HEK293 (cell line): Measurements from ENCODE around the gene MMP23B.

Experiments used
- CTCF ChIA-PET: fragments of 350-600 bp; formaldehyde crosslinking; extraction: SDS; loops from one replicate; lab custom pipeline; 2021; ENCODE audit warnings: antibody characterized with exemption; lab: Yijun Ruan, JAX
- POLR2A ChIA-PET: fragments of 300-600 bp; formaldehyde crosslinking; extraction: SDS; loops from one replicate; lab custom pipeline; 2020; ENCODE audit warnings: antibody characterized with exemption, inconsistent platforms; lab: Yijun Ruan, JAX
- H3K27ac ChIP-seq: fragments of 200-500 bp; sonication (Bioruptor generic); 2 replicates; pipeline ENCODE4 v1.5.1; 2014; ENCODE audit warnings: low read depth, low read length, control low read depth, inconsistent platforms; ENCODE audit errors: extremely low read depth
- H3K36me3 ChIP-seq, 2 experiments: fragments of 200-500 bp in 1 of 2; sonication (Bioruptor generic) in 1 of 2; 1 replicate in 1 of 2; 2 replicates in 1 of 2; pipeline ENCODE4 v1.5.1; 2014 to 2017; ENCODE audit warnings: inconsistent platforms in 2 of 2, low read length in 2 of 2; ENCODE audit not compliant: control insufficient read depth in 2 of 2, insufficient read depth in 1 of 2
- H3K4me1 ChIP-seq: fragments of 200-500 bp; sonication (Bioruptor generic); 2 replicates; pipeline ENCODE4 v1.5.1; 2014; ENCODE audit warnings: mild to moderate bottlenecking, low read length, inconsistent platforms; ENCODE audit not compliant: control insufficient read depth, insufficient read depth
- H3K4me3 ChIP-seq: 2 replicates; pipeline ENCODE4 v1.5.1; 2011; ENCODE audit warnings: low read depth, mild to moderate bottlenecking, control low read depth, low read length, moderate library complexity
- H3K9me3 ChIP-seq: fragments of 200-500 bp; sonication (Bioruptor generic); 2 replicates; pipeline ENCODE4 v1.5.1; 2014; ENCODE audit warnings: low read depth, low read length, inconsistent platforms; ENCODE audit not compliant: control insufficient read depth, insufficient read depth
- EGR2 ChIP-seq: fragments of 450-650 bp; formaldehyde crosslinking; IDR thresholded peaks from 2 replicates; pipeline ENCODE4 v1.5.1; 2016; ENCODE audit warnings: low read depth, missing biosample characterization, missing genetic modification characterization
- SETDB1 ChIP-seq: IDR thresholded peaks from one replicate; pipeline ENCODE4 v1.6.1; 2017; ENCODE audit warnings: mild to moderate bottlenecking, low read length, moderate library complexity, mixed read lengths; ENCODE audit not compliant: insufficient read length
- SP2 ChIP-seq: fragments of 450-650 bp; formaldehyde crosslinking; IDR thresholded peaks from 2 replicates; pipeline ENCODE4 v1.5.1; 2016; ENCODE audit warnings: missing biosample characterization, missing genetic modification characterization
- ZFP41 ChIP-seq: fragments of 450-650 bp; formaldehyde crosslinking; IDR thresholded peaks from 2 replicates; pipeline ENCODE4 v1.5.1; 2016; ENCODE audit warnings: missing biosample characterization, missing genetic modification characterization, borderline replicate concordance
- ZFP69B ChIP-seq: fragments of 450-650 bp; formaldehyde crosslinking; IDR thresholded peaks from 2 replicates; pipeline ENCODE4 v1.5.1; 2016; ENCODE audit warnings: missing biosample characterization, missing genetic modification characterization
- ZNF175 ChIP-seq: fragments of 450-650 bp; formaldehyde crosslinking; IDR thresholded peaks from 2 replicates; pipeline ENCODE4 v1.5.1; 2016; ENCODE audit warnings: missing biosample characterization, missing genetic modification characterization
- ZNF211 ChIP-seq: fragments of 450-650 bp; formaldehyde crosslinking; IDR thresholded peaks from 2 replicates; pipeline ENCODE4 v1.5.1; 2016; ENCODE audit warnings: low read depth, missing biosample characterization, missing genetic modification characterization
- ZNF37A ChIP-seq: fragments of 450-650 bp; IDR thresholded peaks from 2 replicates; pipeline ENCODE4 v1.5.1; 2018; ENCODE audit warnings: missing biosample characterization, missing genetic modification characterization
- ZNF394 ChIP-seq: fragments of 450-650 bp; formaldehyde crosslinking; IDR thresholded peaks from 2 replicates; pipeline ENCODE4 v1.5.1; 2016; ENCODE audit warnings: missing biosample characterization, missing genetic modification characterization, mild to moderate bottlenecking, moderate library complexity, borderline replicate concordance
- ZNF426 ChIP-seq: fragments of 450-650 bp; formaldehyde crosslinking; IDR thresholded peaks from 2 replicates; pipeline ENCODE4 v1.5.1; 2017; ENCODE audit warnings: missing biosample characterization, missing genetic modification characterization, mild to moderate bottlenecking, inconsistent platforms, moderate library complexity
- ZNF600 ChIP-seq: fragments of 450-650 bp; formaldehyde crosslinking; IDR thresholded peaks from 2 replicates; pipeline ENCODE4 v1.5.1; 2016; ENCODE audit warnings: missing biosample characterization, missing genetic modification characterization
- ZNF610 ChIP-seq: fragments of 450-650 bp; formaldehyde crosslinking; IDR thresholded peaks from 2 replicates; pipeline ENCODE4 v1.5.1; 2016; ENCODE audit warnings: missing biosample characterization, missing genetic modification characterization, borderline replicate concordance
- ZNF664 ChIP-seq: fragments of 450-650 bp; formaldehyde crosslinking; IDR thresholded peaks from 2 replicates; pipeline ENCODE4 v1.5.1; 2016; ENCODE audit warnings: missing biosample characterization, missing genetic modification characterization
- TF ChIP-seq, protein P1 (sequence below): fragments of 450-650 bp; formaldehyde crosslinking; conservative IDR thresholded peaks from 2 replicates; pipeline ENCODE4 v1.5.1; 2016; ENCODE audit warnings: low read depth, missing biosample characterization, missing genetic modification characterization
- TF ChIP-seq, protein P2 (sequence below): fragments of 450-650 bp; formaldehyde crosslinking; IDR thresholded peaks from 2 replicates; pipeline ENCODE4 v1.5.1; 2016; ENCODE audit warnings: missing biosample characterization, missing genetic modification characterization
- TF ChIP-seq, protein P3 (sequence below): fragments of 450-650 bp; formaldehyde crosslinking; IDR thresholded peaks from 2 replicates; pipeline ENCODE4 v1.5.1; 2016; ENCODE audit warnings: missing biosample characterization, missing genetic modification characterization
- TF ChIP-seq, protein P4 (sequence below): fragments of 450-650 bp; formaldehyde crosslinking; IDR thresholded peaks from 2 replicates; pipeline ENCODE4 v1.5.1; 2016; ENCODE audit warnings: missing biosample characterization, missing genetic modification characterization

Gene MMP23B

DNA sequence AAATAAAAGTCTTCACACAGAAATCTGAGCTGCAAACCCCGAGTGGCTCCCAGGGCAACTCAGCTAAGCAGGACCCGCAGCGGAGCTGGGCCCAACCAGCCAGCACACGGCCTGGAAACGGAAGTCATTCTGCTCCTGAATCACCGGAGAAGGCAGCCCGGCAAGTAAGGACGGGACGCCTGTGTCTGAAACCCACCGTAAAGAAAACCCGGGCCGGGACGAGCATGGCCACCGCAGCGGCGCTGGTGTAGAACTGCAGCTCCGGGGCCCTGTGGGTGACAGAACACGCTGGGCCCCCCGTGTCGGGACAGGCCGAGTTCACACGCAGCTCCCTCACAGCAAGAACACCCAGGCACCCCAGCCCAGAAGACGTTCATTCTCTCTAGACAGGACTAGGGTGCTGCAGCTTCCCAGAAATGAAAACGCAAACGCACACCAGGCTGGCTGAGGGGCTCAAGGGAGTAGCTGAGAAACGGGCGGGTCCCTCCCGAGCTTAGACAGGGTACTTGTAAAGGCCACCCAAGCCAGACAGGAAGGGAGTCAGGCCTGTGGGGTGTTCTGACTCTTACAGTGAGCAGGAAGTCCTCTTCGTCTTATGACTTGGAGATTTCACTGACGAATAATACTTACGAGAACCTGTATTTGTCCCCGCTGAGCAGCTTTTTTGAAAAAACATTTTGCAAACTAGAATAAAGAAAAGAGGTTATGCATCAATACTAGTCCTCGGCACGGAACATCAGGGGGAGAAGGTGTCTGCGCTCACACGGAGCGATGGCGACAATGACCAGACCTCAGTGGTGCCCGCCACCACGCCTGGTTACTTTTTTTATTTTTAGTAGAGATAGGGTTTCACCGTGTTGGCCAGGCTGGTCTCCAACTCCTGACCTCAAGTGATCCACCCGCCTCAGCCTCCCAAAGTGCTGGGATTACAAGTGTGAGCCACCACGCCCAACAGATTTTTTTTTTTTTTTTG is 37.8 kb downstream of the MMP23B start:
- H3K4me3 ChIP-seq = no peak overlapping the region
- H3K4me1 ChIP-seq = no peaks in the 10 kb centered on the region
- H3K9me3 ChIP-seq = no peaks in the 10 kb centered on the region
- H3K36me3 ChIP-seq = peaks cover 12 to 68% of the 10 kb centered on the region in 2 experiments
- no peak overlapping the region for H3K27ac ChIP-seq
- CTCF ChIA-PET = no interaction called here
- POLR2A ChIA-PET = no interaction called here
- TF ChIP-seq, protein P1, sequence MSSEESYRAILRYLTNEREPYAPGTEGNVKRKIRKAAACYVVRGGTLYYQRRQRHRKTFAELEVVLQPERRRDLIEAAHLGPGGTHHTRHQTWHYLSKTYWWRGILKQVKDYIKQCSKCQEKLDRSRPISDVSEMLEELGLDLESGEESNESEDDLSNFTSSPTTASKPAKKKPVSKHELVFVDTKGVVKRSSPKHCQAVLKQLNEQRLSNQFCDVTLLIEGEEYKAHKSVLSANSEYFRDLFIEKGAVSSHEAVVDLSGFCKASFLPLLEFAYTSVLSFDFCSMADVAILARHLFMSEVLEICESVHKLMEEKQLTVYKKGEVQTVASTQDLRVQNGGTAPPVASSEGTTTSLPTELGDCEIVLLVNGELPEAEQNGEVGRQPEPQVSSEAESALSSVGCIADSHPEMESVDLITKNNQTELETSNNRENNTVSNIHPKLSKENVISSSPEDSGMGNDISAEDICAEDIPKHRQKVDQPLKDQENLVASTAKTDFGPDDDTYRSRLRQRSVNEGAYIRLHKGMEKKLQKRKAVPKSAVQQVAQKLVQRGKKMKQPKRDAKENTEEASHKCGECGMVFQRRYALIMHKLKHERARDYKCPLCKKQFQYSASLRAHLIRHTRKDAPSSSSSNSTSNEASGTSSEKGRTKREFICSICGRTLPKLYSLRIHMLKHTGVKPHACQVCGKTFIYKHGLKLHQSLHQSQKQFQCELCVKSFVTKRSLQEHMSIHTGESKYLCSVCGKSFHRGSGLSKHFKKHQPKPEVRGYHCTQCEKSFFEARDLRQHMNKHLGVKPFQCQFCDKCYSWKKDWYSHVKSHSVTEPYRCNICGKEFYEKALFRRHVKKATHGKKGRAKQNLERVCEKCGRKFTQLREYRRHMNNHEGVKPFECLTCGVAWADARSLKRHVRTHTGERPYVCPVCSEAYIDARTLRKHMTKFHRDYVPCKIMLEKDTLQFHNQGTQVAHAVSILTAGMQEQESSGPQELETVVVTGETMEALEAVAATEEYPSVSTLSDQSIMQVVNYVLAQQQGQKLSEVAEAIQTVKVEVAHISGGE = no peak
- TF ChIP-seq, protein P2, sequence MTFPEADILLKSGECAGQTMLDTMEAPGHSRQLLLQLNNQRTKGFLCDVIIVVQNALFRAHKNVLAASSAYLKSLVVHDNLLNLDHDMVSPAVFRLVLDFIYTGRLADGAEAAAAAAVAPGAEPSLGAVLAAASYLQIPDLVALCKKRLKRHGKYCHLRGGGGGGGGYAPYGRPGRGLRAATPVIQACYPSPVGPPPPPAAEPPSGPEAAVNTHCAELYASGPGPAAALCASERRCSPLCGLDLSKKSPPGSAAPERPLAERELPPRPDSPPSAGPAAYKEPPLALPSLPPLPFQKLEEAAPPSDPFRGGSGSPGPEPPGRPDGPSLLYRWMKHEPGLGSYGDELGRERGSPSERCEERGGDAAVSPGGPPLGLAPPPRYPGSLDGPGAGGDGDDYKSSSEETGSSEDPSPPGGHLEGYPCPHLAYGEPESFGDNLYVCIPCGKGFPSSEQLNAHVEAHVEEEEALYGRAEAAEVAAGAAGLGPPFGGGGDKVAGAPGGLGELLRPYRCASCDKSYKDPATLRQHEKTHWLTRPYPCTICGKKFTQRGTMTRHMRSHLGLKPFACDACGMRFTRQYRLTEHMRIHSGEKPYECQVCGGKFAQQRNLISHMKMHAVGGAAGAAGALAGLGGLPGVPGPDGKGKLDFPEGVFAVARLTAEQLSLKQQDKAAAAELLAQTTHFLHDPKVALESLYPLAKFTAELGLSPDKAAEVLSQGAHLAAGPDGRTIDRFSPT (tag by site-specific recombination) = no peak
- no peak for TF ChIP-seq ZNF175
- TF ChIP-seq ZNF610 (tag by site-specific recombination) = no peak
- peak; percentile 79; the same call in 1 of the 2 replicates for TF ChIP-seq ZNF394 (tag by site-specific recombination)

DNA sequence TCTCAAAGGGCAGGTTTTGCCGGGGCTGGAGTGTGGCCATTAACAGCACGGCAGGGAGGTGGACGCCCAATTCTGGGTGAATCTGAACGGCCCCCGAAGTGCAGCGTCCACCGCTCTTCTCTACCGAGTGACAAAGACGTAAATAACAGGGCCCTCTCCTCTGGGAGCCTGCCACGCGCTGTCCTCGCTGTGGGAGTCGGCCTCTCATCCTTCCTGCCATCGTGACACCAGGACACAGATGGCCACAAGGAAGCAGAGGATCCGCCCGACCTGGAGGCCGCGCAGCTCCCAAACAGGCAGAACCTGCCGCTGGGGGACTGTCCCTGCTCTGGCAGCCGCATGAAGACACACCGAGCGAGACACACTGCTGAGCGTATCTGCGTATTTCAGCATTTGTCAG is 38.9 kb downstream of the MMP23B start:
- Histone ChIP-seq H3K9me3 (no peaks in the 10 kb centered on the region), H3K36me3 (peaks cover 6 to 56% of the 10 kb centered on the region in 2 experiments), H3K4me3 (no peak overlapping the region), H3K27ac (no peak overlapping the region), H3K4me1 (no peaks in the 10 kb centered on the region)
- TF ChIP-seq EGR2 (tag by site-specific recombination) (no peak), ZNF426 (tag by site-specific recombination) (no peak), ZFP41 (tag by site-specific recombination) (no peak), ZNF600 (tag by site-specific recombination) (0 out of 2 replicates have a peak, but pooled peaks have one; percentile 10), ZNF664 (tag by site-specific recombination) (no peak)
- CTCF ChIA-PET = interaction anchor here (0.6 kb wide), 1 partner anchor 88 kb away, joined by 3 read pairs; no protein-coding TSS in a partner anchor
- POLR2A ChIA-PET = no interaction called here

DNA sequence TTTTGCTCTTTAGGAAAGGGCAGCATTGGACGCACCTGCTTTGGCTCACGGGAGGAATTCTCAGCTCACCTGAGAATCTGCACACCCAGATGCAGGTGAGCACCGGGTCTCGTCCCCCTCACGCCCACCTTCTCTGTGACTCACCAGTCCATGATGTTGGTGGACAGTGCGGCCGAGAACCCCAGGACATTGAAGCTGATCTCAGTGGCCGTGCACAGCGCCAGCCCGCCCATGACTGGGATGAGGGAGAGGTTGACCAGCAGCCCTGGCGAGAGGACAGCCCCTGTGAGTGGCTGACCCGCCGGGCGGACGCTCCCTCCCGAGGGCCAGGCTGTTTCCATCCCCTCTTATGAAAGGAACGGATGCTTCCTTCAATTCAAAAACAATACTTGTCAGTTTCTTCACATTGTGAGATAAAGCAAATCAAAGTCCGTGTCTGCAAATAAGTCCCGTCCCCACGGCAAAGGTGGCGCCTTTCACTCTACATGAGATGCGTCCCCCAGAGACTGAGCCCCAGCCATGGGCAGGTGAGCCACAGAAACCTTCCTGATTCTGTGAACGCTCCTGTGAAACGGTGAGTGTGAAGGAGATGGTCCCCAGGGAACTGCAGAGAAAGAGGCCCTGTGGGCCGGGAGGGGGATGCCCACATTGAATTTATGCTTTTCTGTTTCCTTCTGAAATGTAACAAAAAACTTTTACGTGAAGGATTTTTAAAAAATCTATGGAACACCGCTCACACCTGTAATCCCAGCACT is 39.6 kb downstream of the MMP23B start:
- H3K36me3 ChIP-seq = peaks cover 6 to 50% of the 10 kb centered on the region in 2 experiments
- ChIA-PET CTCF (no interaction called here), POLR2A (no interaction called here)
- no peaks in the 10 kb centered on the region for H3K4me1 ChIP-seq
- no peak overlapping the region for H3K4me3 ChIP-seq
- no peak for TF ChIP-seq SETDB1
- TF ChIP-seq ZFP69B (tag by site-specific recombination) = no peak
- TF ChIP-seq SP2 (tag by site-specific recombination) = no peak
- TF ChIP-seq, protein P3, sequence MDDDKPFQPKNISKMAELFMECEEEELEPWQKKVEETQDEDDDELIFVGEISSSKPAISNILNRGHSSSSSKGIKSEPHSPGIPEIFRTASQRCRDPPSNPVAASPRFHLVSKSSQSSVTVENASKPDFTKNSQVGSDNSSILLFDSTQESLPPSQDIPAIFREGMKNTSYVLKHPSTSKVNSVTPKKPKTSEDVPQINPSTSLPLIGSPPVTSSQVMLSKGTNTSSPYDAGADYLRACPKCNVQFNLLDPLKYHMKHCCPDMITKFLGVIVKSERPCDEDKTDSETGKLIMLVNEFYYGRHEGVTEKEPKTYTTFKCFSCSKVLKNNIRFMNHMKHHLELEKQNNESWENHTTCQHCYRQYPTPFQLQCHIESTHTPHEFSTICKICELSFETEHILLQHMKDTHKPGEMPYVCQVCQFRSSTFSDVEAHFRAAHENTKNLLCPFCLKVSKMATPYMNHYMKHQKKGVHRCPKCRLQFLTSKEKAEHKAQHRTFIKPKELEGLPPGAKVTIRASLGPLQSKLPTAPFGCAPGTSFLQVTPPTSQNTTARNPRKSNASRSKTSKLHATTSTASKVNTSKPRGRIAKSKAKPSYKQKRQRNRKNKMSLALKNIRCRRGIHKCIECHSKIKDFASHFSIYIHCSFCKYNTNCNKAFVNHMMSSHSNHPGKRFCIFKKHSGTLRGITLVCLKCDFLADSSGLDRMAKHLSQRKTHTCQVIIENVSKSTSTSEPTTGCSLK (tag by site-specific recombination) = no peak
- TF ChIP-seq, protein P4, sequence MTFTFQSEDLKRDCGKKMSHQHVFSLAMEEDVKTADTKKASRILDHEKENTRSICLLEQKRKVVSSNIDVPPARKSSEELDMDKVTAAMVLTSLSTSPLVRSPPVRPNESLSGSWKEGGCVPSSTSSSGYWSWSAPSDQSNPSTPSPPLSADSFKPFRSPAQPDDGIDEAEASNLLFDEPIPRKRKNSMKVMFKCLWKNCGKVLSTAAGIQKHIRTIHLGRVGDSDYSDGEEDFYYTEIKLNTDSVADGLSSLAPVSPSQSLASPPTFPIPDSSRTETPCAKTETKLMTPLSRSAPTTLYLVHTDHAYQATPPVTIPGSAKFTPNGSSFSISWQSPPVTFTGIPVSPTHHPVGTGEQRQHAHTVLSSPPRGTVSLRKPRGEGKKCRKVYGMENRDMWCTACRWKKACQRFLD = no peak
- no peak for TF ChIP-seq ZNF37A (tag by site-specific recombination)
- no peak for TF ChIP-seq ZNF211 (tag by site-specific recombination)
- no peak overlapping the region for H3K27ac ChIP-seq
- no peaks in the 10 kb centered on the region for H3K9me3 ChIP-seq
